Neural crest cell (in vitro differentiated cells): ENCODE results near the gene POLR2A. TPM values are rescaled to one million over a fixed set of nuclear protein-coding genes. Genes with fewer than 3 reads are reported as not detected.

Experiments
- DNase-seq: peaks from one replicate; pipeline ENCODE4 v3.0.0; 2021; ENCODE audit warnings: low read depth, mixed read lengths, low spot score
- H3K27ac Mint-ChIP-seq: one replicate; pipeline ENCODE4 v1.8.0; 2021; ENCODE audit warnings: mild to moderate bottlenecking, mixed read lengths; ENCODE audit not compliant: unreplicated experiment
- H3K27me3 Mint-ChIP-seq: 2 replicates; pipeline ENCODE4 v1.8.0; 2021; ENCODE audit warnings: low read depth, mild to moderate bottlenecking, mixed read lengths
- H3K36me3 Mint-ChIP-seq: 2 replicates; pipeline ENCODE4 v1.8.0; 2021; ENCODE audit warnings: low read depth, mild to moderate bottlenecking, mixed read lengths
- H3K4me1 Mint-ChIP-seq: 2 replicates; pipeline ENCODE4 v1.8.0; 2021; ENCODE audit warnings: mixed read lengths
- H3K4me3 Mint-ChIP-seq: one replicate; pipeline ENCODE4 v1.8.0; 2021; ENCODE audit warnings: mild to moderate bottlenecking, mixed read lengths
- H3K9me3 Mint-ChIP-seq: 2 replicates; pipeline ENCODE4 v1.8.0; 2021; ENCODE audit warnings: mixed read lengths
- CTCF ChIP-seq: fragments of 200-600 bp; sonication (generic); conservative IDR thresholded peaks from 2 replicates; pipeline ENCODE4 v1.5.0; 2021; ENCODE audit warnings: antibody characterized with exemption, mild to moderate bottlenecking
- total RNA-seq: library from RNA; stranded (reverse); gene quantifications from 2 replicates; pipeline ENCODE4 v1.2.1, GENCODE V29; 2021

The POLR2A gene
- total RNA-seq, 1 donor from 2014 or later = 181 TPM

GRCh38 chr17:7437950-7438614 lies 46.1 kb upstream of the POLR2A start:
- no peak for DNase-seq
- TF ChIP-seq CTCF = no peak
- peaks cover 6% of the 10 kb centered on the region for H3K36me3 Mint-ChIP-seq
- H3K9me3 Mint-ChIP-seq = no peaks in the 10 kb centered on the region
- peaks cover 72% of the 10 kb centered on the region for H3K27me3 Mint-ChIP-seq
- peak overlapping the region; percentile 91 for H3K4me3 Mint-ChIP-seq
- H3K4me1 Mint-ChIP-seq = peaks cover 53% of the 10 kb centered on the region
- H3K27ac Mint-ChIP-seq = no peak overlapping the region

- H3K4me1 Mint-ChIP-seq = peaks cover 53% of the 10 kb centered on the region
- TF ChIP-seq CTCF = no peak
- DNase-seq = no peak
- H3K27ac Mint-ChIP-seq = peak overlapping the region; percentile 52
- no peaks in the 10 kb centered on the region for H3K9me3 Mint-ChIP-seq
- peak overlapping the region; percentile 91 for H3K4me3 Mint-ChIP-seq
- H3K27me3 Mint-ChIP-seq = peaks cover 79% of the 10 kb centered on the region
- peaks cover 6% of the 10 kb centered on the region for H3K36me3 Mint-ChIP-seq
These were observed 45.3 kb upstream of the POLR2A start for GRCh38 chr17:7438656-7439460.

- no peak for TF ChIP-seq CTCF
- Mint-ChIP-seq H3K9me3 (no peaks in the 10 kb centered on the region), H3K4me3 (peak within 1 kb of the TSS; percentile 95), H3K27me3 (peaks cover 80% of the 10 kb centered on the region), H3K27ac (peak within 1 kb of the TSS; percentile 99), H3K4me1 (peaks cover 53% of the 10 kb centered on the region), H3K36me3 (peaks cover 6% of the 10 kb centered on the region)
- DNase-seq = no peak
These were observed 44.6 kb upstream of the POLR2A start, which contains the start of gene FGF11 for GRCh38 chr17:7439462-7440112. Gene FGF11, plus strand, starts transcription at chr17:7439512. Its CDS starts 109 bp downstream, at chr17:7439621.

- no peak for TF ChIP-seq CTCF
- Mint-ChIP-seq H3K9me3 (no peaks in the 10 kb centered on the region), H3K4me3 (peak overlapping the region; percentile 95), H3K27me3 (peaks cover 79% of the 10 kb centered on the region), H3K27ac (peak overlapping the region; percentile 99), H3K36me3 (peaks cover 6% of the 10 kb centered on the region), H3K4me1 (peaks cover 56% of the 10 kb centered on the region)
- peak; percentile 56 for DNase-seq
These were observed 43.9 kb upstream of the POLR2A start for GRCh38 chr17:7440113-7440833.

DNA sequence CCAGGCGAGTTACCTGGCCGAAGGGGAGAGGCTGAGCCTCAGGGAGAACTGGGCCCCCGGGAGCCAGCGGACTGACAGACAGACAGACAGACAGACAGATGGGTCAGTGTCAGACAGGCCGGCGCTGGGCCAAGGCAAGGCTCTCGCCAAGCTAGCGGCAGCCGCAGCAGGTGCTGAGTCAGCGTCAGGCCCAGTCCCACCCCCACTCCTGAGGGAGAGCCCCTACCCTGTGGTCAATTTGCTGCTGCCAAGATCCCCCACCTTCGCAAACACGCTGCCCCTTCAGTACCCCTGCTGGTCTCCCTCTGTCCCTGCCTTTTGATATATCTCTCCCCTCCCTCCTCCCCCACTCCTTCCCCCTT lies 43.4 kb upstream of the POLR2A start:
- TF ChIP-seq CTCF = no peak
- Mint-ChIP-seq H3K36me3 (peaks cover 6% of the 10 kb centered on the region), H3K27ac (peak overlapping the region; percentile 99), H3K27me3 (peaks cover 79% of the 10 kb centered on the region), H3K9me3 (no peaks in the 10 kb centered on the region), H3K4me1 (peaks cover 58% of the 10 kb centered on the region), H3K4me3 (peak overlapping the region; percentile 95)
- peak; percentile 47 for DNase-seq
